Measurements from ENCODE around the gene GJA10. TPM values are rescaled to one million over a fixed set of nuclear protein-coding genes. Genes with fewer than 3 reads are reported as not detected.

Gene GJA10
- polyA plus RNA-seq, 3 donors, result not detected

DNA sequence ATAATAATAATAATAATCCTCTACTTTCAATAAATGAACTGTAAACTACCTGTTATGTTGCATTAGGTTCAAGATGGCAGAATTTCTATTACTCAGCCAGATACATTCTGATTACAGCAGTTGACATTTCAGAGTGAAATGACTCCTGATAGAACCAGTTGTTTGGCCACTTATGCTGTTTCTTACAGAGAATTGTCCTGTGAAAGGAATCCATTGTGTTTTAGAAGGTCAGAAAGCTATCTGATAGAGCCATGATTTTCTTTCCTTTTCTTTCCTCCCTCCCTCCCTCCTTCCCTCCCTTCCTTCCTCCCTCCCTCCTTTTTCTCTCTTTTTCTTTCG lies 16.6 kb downstream of the GJA10 start:
- no peak for DNase-seq (ENCODE audit: extremely low read depth in 1 of 11, low read depth in 9 of 11, low spot score in 4 of 11)

DNA sequence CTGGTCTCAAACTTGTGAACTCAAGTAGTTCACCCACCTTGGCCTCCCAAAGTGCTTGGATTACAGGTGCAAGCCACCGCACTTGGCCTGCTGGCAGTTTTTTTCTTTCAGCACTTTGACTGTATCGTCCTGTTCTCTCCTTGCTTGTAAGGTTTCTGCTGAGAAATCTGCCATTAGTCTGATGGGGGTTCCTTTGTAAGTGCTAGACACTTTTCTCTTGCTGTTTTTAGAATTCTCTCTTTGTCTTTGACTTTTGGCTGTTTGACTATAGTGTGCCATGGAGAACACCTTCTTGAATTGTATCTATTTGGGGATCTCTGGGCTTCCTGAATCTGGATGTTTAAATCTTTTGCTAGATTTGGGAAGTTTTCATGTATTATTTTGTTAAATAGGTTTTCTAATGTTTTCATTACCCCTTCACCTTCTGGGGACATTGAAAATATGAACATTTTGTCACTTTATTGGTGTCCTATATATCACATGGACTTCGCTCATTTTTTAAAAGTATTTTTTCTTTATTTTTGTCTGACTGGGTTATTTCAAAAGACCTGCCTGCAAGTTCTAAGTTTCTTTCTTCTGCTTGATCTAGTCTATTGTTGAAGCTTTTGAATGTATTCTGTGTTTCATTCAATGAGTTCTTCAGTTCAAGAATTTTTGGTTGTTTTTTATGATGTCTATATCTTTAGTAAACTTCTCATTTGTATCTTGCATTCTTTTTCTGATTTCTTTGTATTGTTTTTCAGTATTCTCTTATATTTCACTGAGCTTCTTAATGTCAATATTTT lies 22.1 kb downstream of the GJA10 start:
- no peak for DNase-seq (ENCODE audit: extremely low read depth in 1 of 11, low read depth in 9 of 11, low spot score in 4 of 11)

DNA sequence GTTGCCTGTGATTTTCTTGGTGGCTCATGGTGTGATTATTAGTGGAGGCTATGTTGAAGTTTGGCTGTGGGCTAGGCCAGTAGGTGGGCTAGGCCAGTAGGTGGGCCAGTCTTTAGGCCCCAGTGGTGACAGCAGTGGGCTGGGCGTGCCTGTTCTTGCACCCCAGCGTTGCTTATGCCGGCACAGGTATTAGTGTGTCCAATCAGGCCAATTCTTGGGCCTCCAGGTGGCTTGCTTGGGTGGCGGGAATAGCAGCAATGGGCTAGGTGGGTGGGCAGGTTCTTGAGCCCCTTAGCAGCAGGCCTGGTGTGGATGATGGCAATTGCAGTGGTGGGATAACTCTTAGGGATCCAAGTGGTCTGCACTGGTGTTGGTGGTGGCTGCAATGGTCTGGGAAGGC lies 22.9 kb downstream of the GJA10 start:
- no peak for DNase-seq (ENCODE audit: extremely low read depth in 1 of 11, low read depth in 9 of 11, low spot score in 4 of 11)

GRCh38 chr6:89917801-89918366 lies 23.6 kb downstream of the GJA10 start:
- DNase-seq (ENCODE audit: extremely low read depth in 1 of 11, low read depth in 9 of 11, low spot score in 4 of 11), result no peak

GRCh38 chr6:89921197-89921596 lies 26.9 kb downstream of the GJA10 start:
- DNase-seq (ENCODE audit: extremely low read depth in 1 of 11, low read depth in 9 of 11, low spot score in 4 of 11), result no peak

GRCh38 chr6:89921691-89922090 lies 27.4 kb downstream of the GJA10 start:
- no peak for DNase-seq (ENCODE audit: extremely low read depth in 1 of 11, low read depth in 9 of 11, low spot score in 4 of 11)

DNA sequence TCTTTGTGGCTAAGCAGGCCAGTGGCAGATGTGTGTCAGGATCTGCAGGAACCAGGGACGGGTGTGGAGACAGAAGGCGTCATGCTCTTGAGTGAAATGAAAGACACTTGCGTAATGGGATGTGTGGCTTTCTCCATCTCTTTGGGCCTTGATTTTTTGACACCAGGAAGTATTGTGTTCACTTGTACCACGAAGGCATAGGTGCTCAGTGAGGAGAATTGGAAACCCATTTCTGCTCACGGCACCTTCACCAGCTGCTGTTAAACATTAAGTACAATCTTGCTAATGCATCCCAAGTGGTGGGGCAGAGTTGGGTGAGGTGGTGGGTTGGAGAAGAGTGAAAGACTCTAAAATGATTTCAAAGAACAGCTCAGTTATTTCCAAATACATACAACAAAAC lies 30.0 kb downstream of the GJA10 start:
- no peak for DNase-seq (ENCODE audit: extremely low read depth in 1 of 11, low read depth in 9 of 11, low spot score in 4 of 11)

- no peak for DNase-seq (ENCODE audit: extremely low read depth in 1 of 11, low read depth in 9 of 11, low spot score in 4 of 11)
These were observed 31.6 kb downstream of the GJA10 start for GRCh38 chr6:89925826-89926225.

- DNase-seq (ENCODE audit: extremely low read depth in 1 of 11, low read depth in 9 of 11, low spot score in 4 of 11), result no peak
These were observed 33.0 kb downstream of the GJA10 start for GRCh38 chr6:89927264-89927663.

DNA sequence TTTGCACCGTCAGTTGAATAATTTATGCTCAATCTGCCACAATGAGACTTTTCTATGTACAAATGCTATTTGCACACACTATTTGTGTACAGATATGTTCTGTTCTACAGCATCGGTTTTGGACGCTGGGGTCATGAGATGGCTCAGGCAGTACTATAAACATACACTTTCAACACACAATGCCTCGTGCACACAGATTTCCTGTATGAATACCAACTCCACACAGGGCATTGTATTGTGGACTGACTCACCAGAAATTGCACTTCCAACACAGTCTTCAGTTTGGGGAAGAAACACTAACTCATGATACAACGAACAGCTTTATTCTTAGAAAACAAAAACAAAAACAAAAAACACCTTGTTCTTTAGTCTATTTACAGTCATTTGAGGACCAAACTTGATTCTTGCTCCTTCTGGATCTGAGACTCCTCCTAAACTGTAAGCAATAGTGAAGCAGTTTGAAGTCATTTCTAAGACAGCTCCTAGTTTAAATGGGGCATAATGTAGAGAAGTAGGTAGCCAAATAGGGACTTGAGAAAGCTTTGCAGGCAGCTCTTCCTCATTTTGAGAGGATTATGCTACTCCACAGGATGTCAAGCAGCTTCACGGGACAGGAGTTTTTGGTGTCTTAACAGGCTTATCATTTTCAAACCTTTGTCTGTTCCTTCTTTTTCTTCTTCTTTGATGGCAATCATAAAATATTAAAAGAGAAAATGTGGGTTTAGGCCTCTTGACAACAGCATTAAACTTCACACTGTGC lies 33.7 kb downstream of the GJA10 start:
- no peak for DNase-seq (ENCODE audit: extremely low read depth in 1 of 11, low read depth in 9 of 11, low spot score in 4 of 11)

- DNase-seq (ENCODE audit: extremely low read depth in 1 of 11, low read depth in 9 of 11, low spot score in 4 of 11), result no peak
These were observed 34.3 kb downstream of the GJA10 start for GRCh38 chr6:89928604-89929003.

DNA sequence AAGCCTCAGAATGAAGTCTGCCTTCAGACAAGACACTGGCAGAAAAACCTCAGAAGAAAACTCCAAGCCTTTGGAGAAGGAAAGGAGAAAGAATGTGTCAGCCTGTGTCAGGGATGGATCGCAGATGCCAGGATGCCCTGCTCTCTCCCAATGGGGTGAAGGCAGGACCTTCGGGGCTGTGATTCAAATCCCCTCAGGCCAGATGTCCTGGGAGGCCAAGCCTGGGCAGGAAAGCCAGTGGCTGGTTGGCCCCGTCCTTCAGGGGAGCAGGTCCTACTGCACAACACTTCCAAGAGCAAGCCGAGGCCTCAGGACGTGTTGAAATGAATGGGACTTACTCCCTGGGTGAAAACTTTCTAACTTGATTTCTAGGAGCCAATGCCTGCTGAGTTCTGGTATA lies 36.5 kb downstream of the GJA10 start:
- DNase-seq (ENCODE audit: extremely low read depth in 1 of 11, low read depth in 9 of 11, low spot score in 4 of 11), result no peak

GRCh38 chr6:89932245-89932802 lies 38.1 kb downstream of the GJA10 start:
- no peak for DNase-seq (ENCODE audit: extremely low read depth in 1 of 11, low read depth in 9 of 11, low spot score in 4 of 11)

DNA sequence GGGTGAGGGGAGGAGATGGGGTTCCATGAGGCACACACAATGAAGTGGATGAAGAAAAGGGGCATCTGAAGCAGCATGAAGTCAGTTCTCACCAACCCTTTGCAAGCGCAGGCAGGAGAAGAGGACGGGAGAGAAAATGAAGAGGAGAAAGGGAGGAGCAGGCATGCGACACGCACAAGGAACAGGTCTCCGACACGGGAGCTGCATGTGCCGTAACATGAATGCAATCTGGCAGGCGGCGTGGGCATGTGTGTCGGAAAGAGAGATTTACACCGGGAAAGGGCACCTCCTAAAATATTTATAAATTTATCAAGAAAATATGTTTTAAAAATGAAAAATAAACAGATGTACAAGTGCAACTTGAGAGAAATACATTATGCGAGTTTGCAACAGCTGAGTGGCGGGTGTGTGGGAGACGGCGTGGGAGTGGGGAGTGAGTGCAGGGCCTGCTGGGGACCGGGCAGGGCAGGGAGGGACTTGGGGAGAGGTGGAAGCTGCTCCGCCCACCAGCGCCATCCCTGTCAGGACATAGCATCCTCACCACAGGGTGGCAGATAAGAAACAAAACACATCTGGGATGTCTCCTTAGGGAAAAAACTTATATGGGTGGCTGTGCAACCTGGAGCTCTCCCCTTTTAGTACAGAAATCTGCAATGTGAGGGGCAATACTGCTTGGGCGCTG lies 40.6 kb downstream of the GJA10 start:
- DNase-seq (ENCODE audit: extremely low read depth in 1 of 11, low read depth in 9 of 11, low spot score in 4 of 11), result no peak

GRCh38 chr6:89936177-89936576 lies 41.9 kb downstream of the GJA10 start:
- no peak for DNase-seq (ENCODE audit: extremely low read depth in 1 of 11, low read depth in 9 of 11, low spot score in 4 of 11)

DNA sequence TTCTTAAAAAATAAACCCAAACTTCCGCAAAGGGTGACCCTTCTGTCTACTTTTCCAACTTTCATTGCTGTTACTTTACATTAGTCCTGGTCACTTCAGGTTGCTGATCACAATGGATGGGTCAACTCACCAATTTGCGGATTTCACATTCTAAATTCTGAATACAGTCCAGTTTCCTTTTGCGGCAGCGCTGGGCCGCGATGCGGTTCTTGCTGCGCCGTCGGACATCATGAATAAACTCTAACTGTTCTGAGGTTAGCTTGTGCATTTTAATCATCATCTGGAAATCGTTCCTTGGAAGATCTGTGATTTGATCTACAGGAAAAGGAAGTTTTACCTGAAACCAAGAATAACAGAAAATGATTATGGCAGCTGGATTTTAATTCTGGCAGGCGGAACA lies 43.7 kb downstream of the GJA10 start:
- no peak for DNase-seq (ENCODE audit: extremely low read depth in 1 of 11, low read depth in 9 of 11, low spot score in 4 of 11)

- DNase-seq (ENCODE audit: extremely low read depth in 1 of 11, low read depth in 9 of 11, low spot score in 4 of 11), result no peak
These were observed 44.9 kb downstream of the GJA10 start for GRCh38 chr6:89939144-89939543.

DNA sequence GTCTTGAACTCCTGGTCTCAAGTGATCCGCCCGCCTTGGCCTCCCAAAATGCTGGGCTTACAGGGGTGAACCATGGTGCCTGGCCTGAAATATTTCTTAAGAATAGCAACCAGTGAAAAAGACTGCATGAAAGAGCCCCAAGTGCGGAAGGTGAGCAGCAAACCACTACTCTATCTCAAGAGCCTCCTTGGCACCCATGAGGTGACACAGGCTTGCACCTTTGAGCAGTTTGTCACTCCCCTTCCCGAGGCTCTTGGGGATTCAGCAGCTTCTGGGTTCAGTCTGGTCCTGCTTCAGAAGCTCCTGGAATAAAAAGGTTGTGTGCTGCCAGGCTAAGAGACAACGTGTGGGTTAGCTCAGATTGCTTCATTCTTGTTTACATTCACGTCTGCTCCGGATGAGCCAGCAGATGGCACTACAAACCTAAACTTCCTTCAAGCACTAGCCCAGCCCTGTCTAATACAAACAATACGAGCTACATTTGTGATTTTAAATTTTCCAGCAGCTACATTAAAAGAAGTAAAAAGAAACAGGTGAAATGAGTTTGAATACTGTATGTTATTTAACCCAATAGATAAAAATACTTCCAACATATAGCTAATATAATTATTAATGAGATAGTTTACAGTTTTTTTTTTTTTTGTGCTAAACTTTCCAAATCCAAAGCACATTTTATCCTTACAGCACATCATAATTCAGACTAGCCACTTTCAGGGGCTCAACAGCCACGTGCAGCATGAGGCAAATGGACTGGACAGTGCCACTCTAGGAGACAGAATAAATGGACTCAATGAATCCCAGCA lies 46.2 kb downstream of the GJA10 start:
- peak; percentile 54 to 81 (median 72) for DNase-seq (ENCODE audit: extremely low read depth in 1 of 11, low read depth in 9 of 11, low spot score in 4 of 11)
